Gastroesophageal sphincter (tissue), 4 donors: Measurements from ENCODE around the gene KRT85. TPM values are rescaled to one million over a fixed set of nuclear protein-coding genes. Genes with fewer than 3 reads are reported as not detected.
"Not testable (repeated sequence)": the region's sequence is repeated elsewhere in the genome, so short reads cannot be mapped to it uniquely, and the experiment has no call there.

ENCODE experiments used
- ATAC-seq: fragments of 150-250 bp; one replicate; pipeline ENCODE4 v1.9.1; 2016; ENCODE audit warnings: mild to moderate bottlenecking, moderate library complexity
- H3K27ac ChIP-seq, 4 donors: fragments of 200-600 bp; sonication (generic) in 3 of 4; 1 replicate in 3 of 4; 2 replicates in 1 of 4; pipeline ENCODE4 v1.5.1; 2016 to 2019
- H3K27me3 ChIP-seq: fragments of 200-600 bp; sonication (generic); one replicate; pipeline ENCODE4 v1.5.1; 2019
- H3K36me3 ChIP-seq, 2 donors: fragments of 200-600 bp; sonication (generic); one replicate each; pipeline ENCODE4 v1.5.1; 2019; ENCODE audit warnings: control low read depth in 1 of 2
- H3K4me1 ChIP-seq, 3 donors: fragments of 200-600 bp; sonication (generic); 1 replicate in 2 of 3; 2 replicates in 1 of 3; pipeline ENCODE4 v1.5.1; 2016 to 2019; ENCODE audit warnings: control low read depth in 2 of 3
- H3K4me3 ChIP-seq, 2 donors: fragments of 200-600 bp; sonication (generic); one replicate each; pipeline ENCODE4 v1.5.1; 2019; ENCODE audit warnings: mild to moderate bottlenecking in 1 of 2, moderate library complexity in 1 of 2
- H3K9me3 ChIP-seq, 3 donors: fragments of 200-600 bp; sonication (generic); one replicate each; pipeline ENCODE4 v1.5.1; 2017 to 2019; ENCODE audit warnings: control low read depth in 2 of 3
- CTCF ChIP-seq, 4 experiments: fragments of 200-600 bp in 2 of 4; fragments of 450-650 bp in 2 of 4; sonication (generic) in 1 of 4; IDR thresholded peaks; one replicate each; pipeline ENCODE4 v1.5.1; 2017 to 2019; ENCODE audit warnings: antibody characterized with exemption in 4 of 4, mild to moderate bottlenecking in 2 of 4, moderate library complexity in 2 of 4
- EP300 ChIP-seq: sonication (generic); formaldehyde crosslinking; IDR thresholded peaks from one replicate; pipeline ENCODE4 v1.6.1; 2017; ENCODE audit warnings: antibody characterized with exemption, mild to moderate bottlenecking
- POLR2A ChIP-seq, 2 donors: fragments of 450-650 bp; IDR thresholded peaks; one replicate each; pipeline ENCODE4 v1.6.1; 2017; ENCODE audit warnings: antibody characterized with exemption in 2 of 2, mild to moderate bottlenecking in 2 of 2, moderate library complexity in 1 of 2
- POLR2AphosphoS5 ChIP-seq: sonication (generic); formaldehyde crosslinking; IDR thresholded peaks from one replicate; pipeline ENCODE4 v1.6.1; 2017; ENCODE audit warnings: antibody characterized with exemption
- WGBS, 2 donors: methylation state at CpG; one replicate each; pipeline ENCODE4 v1.1.5; 2018; ENCODE audit warnings: low coverage in 1 of 2; 5-methylcytosine and 5-hydroxymethylcytosine counted together
- total RNA-seq, 4 donors: library from RNA; depleted of rRNA; stranded (reverse); fragments of >200 nt; gene quantifications; one replicate each; pipeline ENCODE4 v1.1.0, GENCODE V29; 2016

The KRT85 gene
- total RNA-seq, 4 donors from 2014 or later, result not detected

- no peaks in the 10 kb centered on the region for H3K36me3 ChIP-seq
- no peak for TF ChIP-seq POLR2AphosphoS5
- no peak for TF ChIP-seq EP300
- TF ChIP-seq POLR2A (IDR thresholded peaks at IDR 0.05), result no peak
- no peak for TF ChIP-seq CTCF (IDR thresholded peaks at IDR 0.05)
- no peak for ATAC-seq
- no peaks in the 10 kb centered on the region for H3K27me3 ChIP-seq
- WGBS, 2 donors, result 43 to 58% methylated on average over 6 of the region's 6 CpGs
- peaks cover 0 to 1% (median 0%) of the 10 kb centered on the region in 3 donors for H3K9me3 ChIP-seq
- no peak overlapping the region for H3K4me3 ChIP-seq
- no peak overlapping the region for H3K27ac ChIP-seq
- H3K4me1 ChIP-seq, result peaks cover 0 to 8% (median 0%) of the 10 kb centered on the region in 3 donors
Measured at GRCh38 chr12:52349196-52349595, 18.1 kb downstream of the KRT85 start.

DNA sequence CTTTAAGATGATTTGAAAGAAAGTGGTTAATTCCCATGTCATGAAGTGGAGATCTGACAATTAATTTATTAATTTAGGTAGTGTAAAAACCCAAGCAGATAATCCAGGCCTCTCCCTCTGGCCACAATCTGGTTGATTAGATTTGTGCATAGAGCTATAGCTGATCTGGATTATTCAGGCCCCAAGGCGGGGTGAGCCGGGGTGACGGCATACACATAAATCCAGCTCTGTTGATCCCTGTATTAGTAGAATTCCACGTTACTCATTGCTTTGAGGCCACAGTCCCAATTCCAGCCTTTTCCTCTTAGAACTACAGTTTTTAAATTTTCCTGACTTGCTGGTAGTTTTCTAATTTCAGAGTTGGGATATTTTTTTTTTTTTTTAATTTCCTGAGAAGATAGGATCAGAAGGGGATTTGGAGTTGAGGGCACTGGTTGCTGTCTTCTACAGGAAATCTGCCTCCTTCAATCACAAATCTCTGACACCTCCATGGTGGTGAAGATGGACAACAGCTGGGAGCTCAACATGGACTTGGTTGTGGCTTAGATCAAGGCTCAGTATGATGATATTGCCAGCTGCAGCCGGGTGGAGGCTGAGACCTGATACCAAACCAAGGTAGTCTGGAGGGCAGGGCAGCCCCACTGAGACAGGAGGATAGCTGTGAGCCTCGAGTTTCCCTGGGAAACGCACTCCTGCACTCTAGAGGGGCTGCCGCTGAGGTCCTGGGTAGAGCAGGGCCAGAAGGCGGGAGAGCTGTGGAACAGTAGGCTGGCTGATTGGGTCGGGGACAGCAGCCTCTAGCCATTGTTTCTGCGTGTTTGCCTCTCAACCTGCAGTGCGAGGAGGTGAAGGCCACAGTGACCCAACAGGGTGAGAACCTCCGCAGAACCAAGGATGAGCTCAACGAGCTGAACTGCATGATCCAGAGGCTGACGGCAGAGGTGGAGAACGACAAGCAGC lies 19.4 kb downstream of the KRT85 start:
- TF ChIP-seq POLR2AphosphoS5 (no peak), POLR2A (IDR thresholded peaks at IDR 0.05) (no peak), EP300 (no peak), CTCF (IDR thresholded peaks at IDR 0.05) (no peak)

DNA sequence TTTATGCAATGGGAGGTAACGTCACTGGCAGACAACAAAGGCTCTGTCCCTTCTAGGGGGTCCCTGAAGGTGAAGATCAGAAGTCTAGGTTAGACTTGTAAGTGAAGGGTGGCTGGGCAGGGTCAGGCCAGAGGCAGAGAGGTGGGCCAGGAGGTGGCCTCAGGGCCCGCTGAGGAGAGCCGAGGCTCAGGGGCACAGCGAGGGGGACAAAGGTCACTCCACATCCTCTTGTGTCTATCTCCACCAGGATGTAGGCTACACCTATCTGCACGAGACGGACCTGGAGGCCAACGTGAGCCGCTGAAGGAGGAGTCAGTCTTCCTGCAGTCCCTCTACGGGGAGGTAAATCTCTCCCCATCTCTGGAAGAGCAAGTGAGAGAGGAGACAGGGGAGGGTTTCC lies 20.3 kb downstream of the KRT85 start:
- H3K27me3 ChIP-seq, result no peaks in the 10 kb centered on the region
- 60 to 74% methylated on average over 4 of the region's 9 CpGs for WGBS, 2 donors

More for the DNA sequence above, 19.4 kb downstream of the KRT85 start:
- no peak for ATAC-seq
- Histone ChIP-seq H3K27ac (no peak overlapping the region), H3K27me3 (no peaks in the 10 kb centered on the region), H3K36me3 (no peaks in the 10 kb centered on the region), H3K9me3 (peaks cover 0 to 15% (median 0%) of the 10 kb centered on the region in 3 donors), H3K4me3 (no peak overlapping the region), H3K4me1 (peaks cover 0 to 8% (median 0%) of the 10 kb centered on the region in 3 donors)
- 65 to 92% methylated on average over 5 to 9 of the region's 16 CpGs for WGBS, 2 donors

GRCh38 chr12:52346593-52346992 lies 20.7 kb downstream of the KRT85 start:
- no peak overlapping the region for H3K27ac ChIP-seq
- no peak for TF ChIP-seq CTCF (IDR thresholded peaks at IDR 0.05)
- no peak for TF ChIP-seq POLR2AphosphoS5
- no peak for TF ChIP-seq POLR2A (IDR thresholded peaks at IDR 0.05)
- no peak for TF ChIP-seq EP300
- no peak for ATAC-seq

More for the DNA sequence above, 20.3 kb downstream of the KRT85 start:
- H3K36me3 ChIP-seq, result no peaks in the 10 kb centered on the region
- TF ChIP-seq POLR2AphosphoS5 (no peak), POLR2A (IDR thresholded peaks at IDR 0.05) (no peak), EP300 (no peak), CTCF (IDR thresholded peaks at IDR 0.05) (no peak)
- peaks cover 0 to 8% (median 0%) of the 10 kb centered on the region in 3 donors for H3K4me1 ChIP-seq
- H3K4me3 ChIP-seq, result no peak overlapping the region
- H3K9me3 ChIP-seq, result peaks cover 0 to 20% (median 0%) of the 10 kb centered on the region in 3 donors
- H3K27ac ChIP-seq, result no peak overlapping the region
- no peak for ATAC-seq

DNA sequence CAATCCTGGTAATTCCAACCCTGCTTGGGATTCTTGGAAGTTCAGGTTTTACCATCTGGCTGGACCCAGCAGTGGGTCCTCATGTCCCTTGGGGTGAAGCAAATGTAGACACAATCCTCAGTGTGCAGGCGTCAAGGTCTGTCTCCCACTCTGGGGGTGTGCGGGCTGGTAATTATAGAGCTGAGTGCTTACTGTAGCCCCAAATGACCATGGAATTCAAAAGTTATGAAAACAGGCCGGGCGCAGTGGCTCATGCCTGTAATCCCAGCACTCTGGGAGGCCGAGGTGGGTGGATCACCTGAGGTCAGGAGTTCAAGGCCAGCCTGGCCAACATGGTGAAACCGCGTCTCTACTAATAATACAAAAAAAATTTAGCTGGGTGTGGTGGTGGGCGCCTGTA lies 22.2 kb downstream of the KRT85 start:
- not testable (repeated sequence) for H3K36me3 ChIP-seq, H3K4me3 ChIP-seq, H3K4me1 ChIP-seq, H3K27ac ChIP-seq, ATAC-seq
- peaks cover 0 to 20% (median 0%) of the 10 kb centered on the region in 3 donors for H3K9me3 ChIP-seq
- H3K27me3 ChIP-seq, result peaks cover 10% of the 10 kb centered on the region
- WGBS, 2 donors, result 91 to 100% methylated on average over 1 to 4 of the region's 8 CpGs

More at GRCh38 chr12:52346593-52346992, 20.7 kb downstream of the KRT85 start:
- Histone ChIP-seq H3K27me3 (peaks cover 2% of the 10 kb centered on the region), H3K36me3 (no peaks in the 10 kb centered on the region), H3K4me3 (no peak overlapping the region), H3K4me1 (peaks cover 0 to 7% (median 0%) of the 10 kb centered on the region in 3 donors), H3K9me3 (peaks cover 0 to 20% (median 0%) of the 10 kb centered on the region in 3 donors)
- no CpG with 5 or more reads among the region's 4 CpGs for WGBS, 2 donors
